ENCODE data around the gene SORCS2. TPM values are rescaled to one million over a fixed set of nuclear protein-coding genes. Genes with fewer than 3 reads are reported as not detected.

SORCS2 gene
- total and polyA plus RNA-seq, 4 donors, result 0.05 to 8.4 (median 1.8) TPM

DNA sequence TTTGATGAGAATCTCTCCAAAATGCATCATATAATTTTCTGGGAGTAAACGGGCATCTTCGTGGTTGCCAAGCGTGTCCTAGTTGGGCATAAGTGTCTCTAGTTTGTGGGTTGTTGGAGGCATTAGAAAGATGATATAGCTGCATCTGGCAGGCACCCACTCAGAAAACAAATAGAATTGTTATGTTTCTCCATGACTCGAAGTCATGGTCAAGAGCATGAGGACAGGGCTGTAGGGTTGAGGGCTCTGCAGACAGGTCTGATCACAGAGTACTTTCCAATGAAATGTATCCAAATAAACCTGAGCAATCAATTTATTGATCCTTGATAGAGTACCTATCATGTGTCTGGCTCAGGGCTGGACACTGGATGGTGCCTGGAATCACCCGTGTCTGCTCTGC lies 82.7 kb downstream of the SORCS2 start:
- no peaks in the 10 kb centered on the region for H3K9me3 ChIP-seq (ENCODE audit: control insufficient read depth, low read length)
- DNase-seq (no peak), ATAC-seq (ENCODE audit: low FRiP score) (no peak)
- H3K4me1 ChIP-seq (ENCODE audit: control insufficient read depth in 1 of 2, insufficient read depth in 2 of 2, low read length in 2 of 2), result no peaks in the 10 kb centered on the region
- intact Hi-C loops (cut with DNase I), result no loop called here
- 92 to 94% methylated on average over 5 of the region's 5 CpGs for WGBS, 2 donors
- no peaks in the 10 kb centered on the region for H3K36me3 ChIP-seq (ENCODE audit: control insufficient read depth in 1 of 2, insufficient read depth in 2 of 2, low read length in 1 of 2)
- H3K27ac ChIP-seq (ENCODE audit: low read depth in 1 of 2, low read length in 2 of 2), result no peak overlapping the region
- H3K4me3 ChIP-seq (ENCODE audit: low read length in 2 of 2), result no peak overlapping the region
- H3K27me3 ChIP-seq (ENCODE audit: control insufficient read depth in 1 of 2, insufficient read depth in 2 of 2, low read length in 1 of 2), result no peaks in the 10 kb centered on the region

GRCh38 chr4:7275490-7276154 lies 83.3 kb downstream of the SORCS2 start:
- Histone ChIP-seq H3K27ac (ENCODE audit: low read depth in 1 of 2, low read length in 2 of 2) (no peak overlapping the region), H3K27me3 (ENCODE audit: control insufficient read depth in 1 of 2, insufficient read depth in 2 of 2, low read length in 1 of 2) (no peaks in the 10 kb centered on the region), H3K36me3 (ENCODE audit: control insufficient read depth in 1 of 2, insufficient read depth in 2 of 2, low read length in 1 of 2) (no peaks in the 10 kb centered on the region), H3K4me1 (ENCODE audit: control insufficient read depth in 1 of 2, insufficient read depth in 2 of 2, low read length in 2 of 2) (no peaks in the 10 kb centered on the region), H3K4me3 (ENCODE audit: low read length in 2 of 2) (no peak overlapping the region), H3K9me3 (ENCODE audit: control insufficient read depth, low read length) (no peaks in the 10 kb centered on the region)
- intact Hi-C loops (cut with DNase I), result no loop called here
- ATAC-seq (ENCODE audit: low FRiP score) (no peak), DNase-seq (no peak)
- WGBS, 2 donors, result 88 to 91% methylated on average over 13 of the region's 13 CpGs

- H3K36me3 ChIP-seq (ENCODE audit: control insufficient read depth in 1 of 2, insufficient read depth in 2 of 2, low read length in 1 of 2), result no peaks in the 10 kb centered on the region
- DNase-seq (no peak), ATAC-seq (ENCODE audit: low FRiP score) (peak; percentile 37)
- H3K4me1 ChIP-seq (ENCODE audit: control insufficient read depth in 1 of 2, insufficient read depth in 2 of 2, low read length in 2 of 2), result no peaks in the 10 kb centered on the region
- intact Hi-C loops (cut with DNase I), result no loop called here
- no peak overlapping the region for H3K4me3 ChIP-seq (ENCODE audit: low read length in 2 of 2)
- WGBS, 2 donors, result 81% methylated on average over 11 of the region's 11 CpGs
- no peaks in the 10 kb centered on the region for H3K9me3 ChIP-seq (ENCODE audit: control insufficient read depth, low read length)
- no peaks in the 10 kb centered on the region for H3K27me3 ChIP-seq (ENCODE audit: control insufficient read depth in 1 of 2, insufficient read depth in 2 of 2, low read length in 1 of 2)
- no peak overlapping the region for H3K27ac ChIP-seq (ENCODE audit: low read depth in 1 of 2, low read length in 2 of 2)
These were observed 84.2 kb downstream of the SORCS2 start for GRCh38 chr4:7276515-7276914.

- Histone ChIP-seq H3K27me3 (ENCODE audit: control insufficient read depth in 1 of 2, insufficient read depth in 2 of 2, low read length in 1 of 2) (no peaks in the 10 kb centered on the region), H3K4me3 (ENCODE audit: low read length in 2 of 2) (no peak overlapping the region), H3K9me3 (ENCODE audit: control insufficient read depth, low read length) (no peaks in the 10 kb centered on the region), H3K4me1 (ENCODE audit: control insufficient read depth in 1 of 2, insufficient read depth in 2 of 2, low read length in 2 of 2) (no peaks in the 10 kb centered on the region), H3K27ac (ENCODE audit: low read depth in 1 of 2, low read length in 2 of 2) (no peak overlapping the region), H3K36me3 (ENCODE audit: control insufficient read depth in 1 of 2, insufficient read depth in 2 of 2, low read length in 1 of 2) (no peaks in the 10 kb centered on the region)
- WGBS, 2 donors, result 95% methylated on average over 14 of the region's 14 CpGs
- intact Hi-C loops (cut with DNase I), result no loop called here
- DNase-seq, result no peak
- ATAC-seq (ENCODE audit: low FRiP score), result no peak
These were observed 85.9 kb downstream of the SORCS2 start for GRCh38 chr4:7278071-7278765.

GRCh38 chr4:7278981-7279380 lies 86.6 kb downstream of the SORCS2 start:
- no peaks in the 10 kb centered on the region for H3K9me3 ChIP-seq (ENCODE audit: control insufficient read depth, low read length)
- ATAC-seq (ENCODE audit: low FRiP score) (no peak), DNase-seq (no peak)
- H3K27ac ChIP-seq (ENCODE audit: low read depth in 1 of 2, low read length in 2 of 2), result no peak overlapping the region
- H3K4me3 ChIP-seq (ENCODE audit: low read length in 2 of 2), result no peak overlapping the region
- no peaks in the 10 kb centered on the region for H3K27me3 ChIP-seq (ENCODE audit: control insufficient read depth in 1 of 2, insufficient read depth in 2 of 2, low read length in 1 of 2)
- no peaks in the 10 kb centered on the region for H3K4me1 ChIP-seq (ENCODE audit: control insufficient read depth in 1 of 2, insufficient read depth in 2 of 2, low read length in 2 of 2)
- WGBS, 2 donors, result 87 to 92% methylated on average over 4 of the region's 4 CpGs
- no peaks in the 10 kb centered on the region for H3K36me3 ChIP-seq (ENCODE audit: control insufficient read depth in 1 of 2, insufficient read depth in 2 of 2, low read length in 1 of 2)
- intact Hi-C loops (cut with DNase I), result no loop called here

GRCh38 chr4:7279902-7280301 lies 87.6 kb downstream of the SORCS2 start:
- Histone ChIP-seq H3K27me3 (ENCODE audit: control insufficient read depth in 1 of 2, insufficient read depth in 2 of 2, low read length in 1 of 2) (no peaks in the 10 kb centered on the region), H3K36me3 (ENCODE audit: control insufficient read depth in 1 of 2, insufficient read depth in 2 of 2, low read length in 1 of 2) (no peaks in the 10 kb centered on the region), H3K9me3 (ENCODE audit: control insufficient read depth, low read length) (no peaks in the 10 kb centered on the region), H3K4me1 (ENCODE audit: control insufficient read depth in 1 of 2, insufficient read depth in 2 of 2, low read length in 2 of 2) (no peaks in the 10 kb centered on the region), H3K4me3 (ENCODE audit: low read length in 2 of 2) (no peak overlapping the region), H3K27ac (ENCODE audit: low read depth in 1 of 2, low read length in 2 of 2) (no peak overlapping the region)
- no peak for ATAC-seq (ENCODE audit: low FRiP score)
- DNase-seq, result no peak
- intact Hi-C loops (cut with DNase I), result no loop called here
- WGBS, 2 donors, result 66 to 71% methylated on average over 6 of the region's 6 CpGs

GRCh38 chr4:7280926-7281690 lies 88.8 kb downstream of the SORCS2 start:
- Histone ChIP-seq H3K27me3 (ENCODE audit: control insufficient read depth in 1 of 2, insufficient read depth in 2 of 2, low read length in 1 of 2) (no peaks in the 10 kb centered on the region), H3K4me3 (ENCODE audit: low read length in 2 of 2) (no peak overlapping the region), H3K27ac (ENCODE audit: low read depth in 1 of 2, low read length in 2 of 2) (no peak overlapping the region), H3K9me3 (ENCODE audit: control insufficient read depth, low read length) (no peaks in the 10 kb centered on the region), H3K4me1 (ENCODE audit: control insufficient read depth in 1 of 2, insufficient read depth in 2 of 2, low read length in 2 of 2) (no peaks in the 10 kb centered on the region), H3K36me3 (ENCODE audit: control insufficient read depth in 1 of 2, insufficient read depth in 2 of 2, low read length in 1 of 2) (no peaks in the 10 kb centered on the region)
- DNase-seq, result no peak
- no peak for ATAC-seq (ENCODE audit: low FRiP score)
- 90% methylated on average over 24 of the region's 24 CpGs for WGBS, 2 donors
- intact Hi-C loops (cut with DNase I), result no loop called here

DNA sequence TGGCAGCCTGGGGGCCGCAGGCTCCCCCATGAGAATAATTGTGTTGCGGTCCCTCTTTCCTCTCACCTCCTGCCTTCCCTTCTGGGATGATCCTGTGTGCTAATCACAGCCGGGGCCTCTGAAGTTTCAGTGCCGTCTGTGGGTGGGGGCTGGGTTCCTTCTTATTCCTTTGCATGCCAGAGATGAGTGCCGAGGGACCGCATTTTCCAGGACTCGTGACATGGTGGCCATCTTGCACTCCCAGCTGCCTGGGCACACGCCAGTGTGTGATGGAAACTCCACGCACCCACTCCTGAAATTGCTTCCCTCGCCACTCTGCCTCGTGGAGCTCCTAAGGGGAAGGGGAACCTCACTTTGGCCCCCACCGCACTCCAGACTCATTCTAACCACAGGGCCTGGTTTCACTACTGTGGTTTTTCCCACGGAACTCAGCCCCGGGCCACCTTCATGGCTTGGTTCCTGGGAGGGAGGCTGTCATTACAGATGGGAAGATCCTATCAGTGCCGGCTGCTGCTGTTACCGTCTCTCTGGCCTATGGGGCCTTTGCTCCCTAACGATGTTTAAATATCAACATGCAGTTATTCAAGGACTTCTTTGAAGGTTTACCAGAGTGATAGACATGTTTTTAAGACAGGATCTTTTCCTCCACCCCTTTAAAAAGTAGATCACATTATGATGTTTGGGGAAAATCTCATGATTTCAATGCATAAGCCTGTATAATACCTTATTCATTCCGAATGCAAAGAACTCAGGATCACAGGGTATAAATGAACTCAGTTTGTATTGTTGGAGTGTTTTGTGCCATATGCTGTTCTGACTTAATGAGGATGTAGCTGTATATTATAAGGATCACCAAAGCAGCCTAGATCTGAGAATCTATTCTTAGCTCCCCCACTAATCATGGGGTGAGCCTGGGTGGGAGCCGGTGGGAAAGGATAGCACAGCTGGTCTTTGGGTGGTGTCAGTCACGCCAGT lies 89.6 kb downstream of the SORCS2 start:
- Histone ChIP-seq H3K4me1 (ENCODE audit: control insufficient read depth in 1 of 2, insufficient read depth in 2 of 2, low read length in 2 of 2) (no peaks in the 10 kb centered on the region), H3K27me3 (ENCODE audit: control insufficient read depth in 1 of 2, insufficient read depth in 2 of 2, low read length in 1 of 2) (no peaks in the 10 kb centered on the region), H3K27ac (ENCODE audit: low read depth in 1 of 2, low read length in 2 of 2) (no peak overlapping the region), H3K36me3 (ENCODE audit: control insufficient read depth in 1 of 2, insufficient read depth in 2 of 2, low read length in 1 of 2) (no peaks in the 10 kb centered on the region), H3K9me3 (ENCODE audit: control insufficient read depth, low read length) (no peaks in the 10 kb centered on the region), H3K4me3 (ENCODE audit: low read length in 2 of 2) (no peak overlapping the region)
- intact Hi-C loops (cut with DNase I), result no loop called here
- DNase-seq (no peak), ATAC-seq (ENCODE audit: low FRiP score) (no peak)
- 92 to 94% methylated on average over 20 of the region's 20 CpGs for WGBS, 2 donors

All from aorta (tissue), 5 donors.